ENCODE measurements around the gene SNX20.

The SNX20 gene

GRCh38 chr16:50632927-50633800 lies 47.9 kb downstream of the SNX20 start:
- DNase-seq = no peak

- DNase-seq = no peak
Measured at GRCh38 chr16:50631985-50632576, 49.0 kb downstream of the SNX20 start.

- DNase-seq = no peak
Measured at GRCh38 chr16:50631249-50631984, 49.7 kb downstream of the SNX20 start.

- no peak for DNase-seq
Measured at GRCh38 chr16:50630394-50631020, 50.6 kb downstream of the SNX20 start.

GRCh38 chr16:50629334-50629733 lies 51.8 kb downstream of the SNX20 start:
- DNase-seq = no peak

- DNase-seq = no peak
Measured at GRCh38 chr16:50628156-50628802, 52.8 kb downstream of the SNX20 start.

GRCh38 chr16:50627419-50627818 lies 53.7 kb downstream of the SNX20 start:
- no peak for DNase-seq

- DNase-seq = no peak
Measured at GRCh38 chr16:50626868-50627267, 54.2 kb downstream of the SNX20 start.

GRCh38 chr16:50625374-50625773 lies 55.7 kb downstream of the SNX20 start:
- no peak for DNase-seq

GRCh38 chr16:50624449-50624970 lies 56.6 kb downstream of the SNX20 start:
- DNase-seq = no peak

- no peak for DNase-seq
Measured at GRCh38 chr16:50622643-50623369, 58.3 kb downstream of the SNX20 start.

- no peak for DNase-seq
Measured at GRCh38 chr16:50622029-50622428, 59.1 kb downstream of the SNX20 start.

All from NCI-H748 treated with DMSO at 0.1 percent for 48 hours (cell line).